GM18870 (cell line): Measurements from ENCODE around the gene KRTDAP.

ENCODE experiments used
- ATAC-seq: cut with Tn5 transposase; IDR thresholded peaks from one replicate; pipeline ENCODE4 v1.9.1; 2021; ENCODE audit warnings: moderate library complexity; ENCODE audit not compliant: unreplicated experiment

The KRTDAP gene

DNA sequence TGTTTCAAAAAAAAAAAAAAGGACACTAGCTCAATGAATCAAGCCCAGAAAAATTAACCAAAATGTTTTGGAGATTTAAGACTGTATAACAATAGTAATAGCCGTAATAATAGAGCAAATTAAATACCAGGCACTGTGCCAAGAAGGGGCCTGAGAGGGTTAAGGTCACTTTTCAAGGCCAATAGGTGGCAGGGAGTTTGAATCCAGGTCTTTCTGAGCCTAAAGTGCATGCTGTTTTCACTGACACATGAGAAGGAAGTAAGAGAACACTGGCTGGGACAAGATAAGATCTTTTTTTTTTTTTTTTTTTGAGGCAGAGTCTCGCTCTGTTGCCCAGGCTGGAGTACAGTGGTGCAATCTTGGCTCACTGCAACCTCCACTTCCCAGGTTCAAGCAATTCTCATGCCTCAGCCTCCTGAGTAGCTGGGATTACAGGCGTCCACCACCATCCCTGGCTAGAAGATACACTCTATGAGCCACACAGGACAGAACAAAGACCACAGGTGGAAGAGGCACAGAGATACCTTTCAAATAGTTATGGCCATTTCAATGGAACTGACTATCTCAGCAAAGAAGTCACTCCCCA lies 34.6 kb downstream of the KRTDAP start:
- no peak for ATAC-seq

DNA sequence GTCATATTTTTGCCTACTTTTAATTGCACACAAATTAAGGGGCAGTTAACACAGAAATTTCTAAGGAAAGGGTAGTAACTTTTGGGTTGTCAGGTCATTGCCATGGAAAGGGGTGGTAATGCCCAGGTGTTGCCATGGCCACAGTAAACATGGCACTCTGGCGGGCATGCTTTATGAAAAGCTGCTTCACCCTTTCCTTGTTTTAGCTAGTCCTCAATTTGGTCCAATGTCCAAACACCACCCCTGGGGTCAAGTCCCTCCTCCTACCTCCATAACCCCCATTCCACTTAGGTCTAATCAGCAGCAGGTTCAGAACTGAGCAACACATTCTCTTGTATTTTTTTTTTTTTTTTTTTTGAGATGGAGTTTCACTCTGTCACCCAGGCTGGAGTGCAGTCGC lies 35.6 kb downstream of the KRTDAP start:
- ATAC-seq, result no peak

DNA sequence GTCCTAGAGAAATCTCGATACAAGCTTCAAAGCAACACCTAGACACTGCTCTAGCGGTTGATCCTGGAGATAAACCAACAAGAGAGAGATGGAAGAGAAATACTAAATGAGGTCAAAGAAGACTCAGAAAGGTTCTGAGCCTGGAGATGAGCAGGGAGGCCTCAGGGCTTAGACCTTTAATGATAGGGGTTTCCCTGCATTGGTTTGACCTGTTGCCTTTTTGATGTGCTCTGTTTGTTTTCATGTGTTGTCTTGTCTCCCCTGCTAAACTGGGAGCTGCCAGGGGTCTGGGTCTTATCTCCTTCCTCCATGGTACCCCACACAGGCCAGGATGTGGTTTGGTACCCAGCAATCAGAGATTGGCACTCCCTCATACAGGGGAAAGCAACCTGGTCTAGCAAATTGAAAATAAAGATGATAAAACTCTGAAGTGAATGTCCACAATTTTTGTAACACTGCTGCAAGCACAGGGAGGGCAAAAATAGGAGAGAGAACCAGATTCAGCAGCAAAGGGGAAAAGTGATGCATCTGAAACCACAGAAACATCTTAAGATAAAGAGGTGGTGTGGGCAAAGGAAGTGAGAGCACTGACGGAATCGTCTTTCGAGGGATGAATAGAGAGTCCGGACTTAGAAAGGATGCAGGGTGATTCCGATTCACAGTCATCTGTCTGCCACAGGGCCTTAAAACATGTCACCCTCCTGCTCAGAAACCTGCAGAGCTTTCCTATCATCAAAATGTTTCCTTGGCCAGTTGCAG lies 38.7 kb downstream of the KRTDAP start:
- ATAC-seq, result no peak

- ATAC-seq, result no peak
These were observed 40.8 kb downstream of the KRTDAP start for GRCh38 chr19:35449359-35450043.

DNA sequence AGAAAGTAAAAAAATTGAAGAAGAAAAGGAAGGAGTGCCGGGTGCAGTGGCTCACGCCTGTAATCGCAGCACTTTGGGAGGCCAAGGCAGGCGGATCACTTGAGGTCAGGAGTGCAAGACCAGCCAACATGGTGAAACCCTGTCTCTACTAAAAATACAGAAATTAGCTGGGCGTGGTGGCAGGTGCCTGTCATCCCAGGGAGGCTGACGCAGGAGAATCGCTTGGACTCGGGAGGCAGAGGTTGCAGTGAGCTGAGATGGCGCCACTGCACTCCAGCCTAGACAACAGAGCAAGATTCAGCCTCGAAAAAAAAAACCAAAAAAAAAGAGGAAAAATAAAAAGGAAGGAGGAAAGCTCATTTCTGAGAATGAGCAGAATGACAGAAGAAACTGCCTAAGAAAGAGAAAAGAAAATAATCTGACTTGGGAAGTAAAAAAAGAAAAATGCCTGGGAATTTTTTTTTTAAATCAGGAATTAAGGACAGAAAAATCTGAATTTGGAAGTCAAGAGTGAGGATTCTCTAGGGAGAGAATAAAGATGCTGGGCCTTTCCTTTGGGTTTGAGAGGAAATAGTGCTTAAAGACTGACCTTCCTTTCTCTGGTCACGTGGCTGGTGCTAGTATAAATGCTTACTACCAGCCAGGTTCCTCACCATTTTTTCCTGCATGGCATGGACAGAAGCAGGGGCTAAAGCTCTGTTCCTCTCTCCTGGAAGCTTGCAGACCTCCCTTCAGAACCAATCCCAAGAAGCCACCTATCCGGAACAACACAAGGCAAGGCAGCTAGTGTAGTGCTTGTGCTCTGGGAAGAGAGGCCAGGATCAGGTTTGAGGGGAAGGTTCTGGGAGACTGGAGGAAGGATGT lies 42.4 kb downstream of the KRTDAP start, which contains the start of gene FFAR2:
FFAR2 (plus strand) TSS at position 652 of the 864 bp plus-strand sequence. CDS start 1,458 bp downstream, outside the sequence.
- no peak for ATAC-seq

DNA sequence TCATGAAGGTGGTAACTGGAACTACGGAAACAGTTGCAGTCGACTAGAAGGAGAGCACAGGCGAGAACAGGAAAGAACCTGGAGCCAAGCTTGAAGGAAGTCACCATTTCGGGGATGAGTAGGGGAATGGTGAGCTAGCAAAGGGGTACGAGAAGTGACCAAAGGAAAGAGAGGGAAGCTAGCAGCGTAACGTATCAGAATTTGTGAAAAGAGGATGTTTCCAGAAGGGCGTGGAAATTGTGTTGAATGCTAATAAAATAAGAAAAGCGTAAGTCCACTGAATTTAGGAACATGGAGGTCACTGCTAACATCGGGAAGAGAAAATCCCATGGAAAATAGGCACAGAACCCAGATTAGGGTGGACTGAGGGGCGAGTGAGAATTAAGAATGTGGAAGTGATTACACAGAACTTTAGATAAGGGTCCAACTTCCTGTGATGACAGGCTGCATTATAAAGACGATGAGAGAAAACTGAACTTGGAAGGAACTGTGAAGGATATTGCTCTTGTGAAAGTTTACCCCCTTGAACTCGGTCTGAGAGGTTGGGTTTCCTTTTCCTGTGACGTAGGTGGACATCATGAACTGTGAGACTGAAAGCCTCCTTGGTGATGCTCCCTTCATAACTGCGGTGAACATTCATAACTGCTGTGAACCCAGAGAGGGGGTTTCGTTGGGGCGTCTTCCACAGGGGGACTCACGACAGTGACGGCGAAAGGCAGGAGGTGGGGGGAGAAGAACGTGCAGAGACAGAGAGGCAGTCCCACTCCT lies 44.3 kb downstream of the KRTDAP start:
- ATAC-seq, result no peak

- ATAC-seq, result no peak
These were observed 45.5 kb downstream of the KRTDAP start for GRCh38 chr19:35444735-35445134.

DNA sequence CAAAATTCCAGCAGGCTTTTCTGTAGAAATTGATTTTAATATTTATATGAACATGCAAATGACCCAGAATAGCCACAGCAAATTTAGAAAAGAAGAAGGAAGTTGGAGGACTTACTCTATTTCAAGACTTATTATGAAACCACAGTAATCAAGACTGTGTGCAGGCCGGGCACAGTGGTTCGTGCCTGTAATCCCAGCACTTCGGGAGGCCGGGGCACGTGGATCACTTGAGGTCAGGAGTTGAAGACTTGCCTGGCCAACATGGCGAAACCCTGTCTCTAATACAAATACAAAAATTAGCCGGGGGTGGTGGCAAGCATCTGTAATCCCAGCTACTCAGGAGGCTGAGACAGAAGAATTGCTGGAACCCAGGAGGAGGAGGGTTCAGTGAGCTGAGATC lies 48.2 kb downstream of the KRTDAP start:
- no peak for ATAC-seq

- no peak for ATAC-seq
These were observed 50.3 kb downstream of the KRTDAP start for GRCh38 chr19:35439921-35440320.

- ATAC-seq, result no peak
These were observed 51.7 kb downstream of the KRTDAP start for GRCh38 chr19:35438527-35438926.

GRCh38 chr19:35438096-35438495 lies 52.2 kb downstream of the KRTDAP start:
- ATAC-seq, result no peak

DNA sequence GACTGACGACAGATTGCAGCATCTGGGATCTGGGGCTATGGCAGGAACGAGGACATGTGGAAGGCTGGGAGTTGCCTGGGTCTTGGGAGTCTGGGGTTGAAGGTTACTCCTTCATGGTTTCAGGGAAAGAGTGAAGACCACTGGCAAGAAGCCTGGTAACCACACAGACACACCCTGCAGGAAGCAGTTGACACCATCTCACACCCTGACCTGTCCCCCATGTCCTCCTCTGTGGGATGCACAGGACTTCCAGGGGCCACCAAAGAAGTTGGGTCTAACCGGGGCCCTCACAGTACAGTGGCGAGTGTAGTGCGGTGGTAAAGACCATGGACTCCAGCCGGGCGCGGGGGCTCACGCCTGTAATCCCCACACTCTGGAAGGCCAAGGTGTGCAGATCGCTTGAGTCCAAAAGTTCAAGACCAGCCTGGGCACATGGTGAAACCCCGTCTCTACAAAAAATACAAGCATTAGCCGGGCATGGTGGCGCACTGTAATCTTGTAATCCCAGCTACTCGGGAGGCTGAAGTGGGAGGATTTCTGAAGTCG lies 52.8 kb downstream of the KRTDAP start:
- ATAC-seq, result no peak
